Ishikawa (cell line): ENCODE data around the gene AGAP3.

Source experiments
- CEBPB ChIP-seq: IDR thresholded peaks from 2 replicates; pipeline ENCODE4 v1.6.1; 2012
- CREB1 ChIP-seq: IDR thresholded peaks from 2 replicates; pipeline ENCODE4 v1.6.1; 2012; ENCODE audit warnings: low read depth
- EGR1 ChIP-seq: IDR thresholded peaks from 2 replicates; pipeline ENCODE4 v1.6.1; 2012
- EP300 ChIP-seq: IDR thresholded peaks from 2 replicates; pipeline ENCODE4 v1.6.1; 2012; ENCODE audit warnings: borderline replicate concordance
- FOXM1 ChIP-seq: IDR thresholded peaks from 2 replicates; pipeline ENCODE4 v1.6.1; 2012; ENCODE audit warnings: low read depth, borderline replicate concordance
- NFIC ChIP-seq: IDR thresholded peaks from 2 replicates; pipeline ENCODE4 v1.6.1; 2012
- RAD21 ChIP-seq: IDR thresholded peaks from 2 replicates; pipeline ENCODE4 v1.6.1; 2012; ENCODE audit warnings: low read depth
- TAF1 ChIP-seq: IDR thresholded peaks from 2 replicates; pipeline ENCODE4 v1.6.1; 2012; ENCODE audit warnings: low read depth, mild to moderate bottlenecking
- TCF12 ChIP-seq: IDR thresholded peaks from 2 replicates; pipeline ENCODE4 v1.6.1; 2012; ENCODE audit warnings: low read depth
- TEAD4 ChIP-seq: IDR thresholded peaks from 2 replicates; pipeline ENCODE4 v1.6.1; 2012
- YY1 ChIP-seq: IDR thresholded peaks from 2 replicates; pipeline ENCODE4 v1.6.1; 2012; ENCODE audit warnings: low read depth
- ZBTB7A ChIP-seq: IDR thresholded peaks from 2 replicates; pipeline ENCODE4 v1.6.1; 2012; ENCODE audit warnings: low read depth
- TF ChIP-seq, protein P1 (sequence below): IDR thresholded peaks from 2 replicates; pipeline ENCODE4 v1.6.1; 2012
- TF ChIP-seq, protein P2 (sequence below): IDR thresholded peaks from 2 replicates; pipeline ENCODE4 v1.6.1; 2012
- TF ChIP-seq, protein P3 (sequence below): IDR thresholded peaks from 2 replicates; pipeline ENCODE4 v1.6.1; 2012; ENCODE audit warnings: low read depth, mild to moderate bottlenecking

AGAP3 gene

DNA sequence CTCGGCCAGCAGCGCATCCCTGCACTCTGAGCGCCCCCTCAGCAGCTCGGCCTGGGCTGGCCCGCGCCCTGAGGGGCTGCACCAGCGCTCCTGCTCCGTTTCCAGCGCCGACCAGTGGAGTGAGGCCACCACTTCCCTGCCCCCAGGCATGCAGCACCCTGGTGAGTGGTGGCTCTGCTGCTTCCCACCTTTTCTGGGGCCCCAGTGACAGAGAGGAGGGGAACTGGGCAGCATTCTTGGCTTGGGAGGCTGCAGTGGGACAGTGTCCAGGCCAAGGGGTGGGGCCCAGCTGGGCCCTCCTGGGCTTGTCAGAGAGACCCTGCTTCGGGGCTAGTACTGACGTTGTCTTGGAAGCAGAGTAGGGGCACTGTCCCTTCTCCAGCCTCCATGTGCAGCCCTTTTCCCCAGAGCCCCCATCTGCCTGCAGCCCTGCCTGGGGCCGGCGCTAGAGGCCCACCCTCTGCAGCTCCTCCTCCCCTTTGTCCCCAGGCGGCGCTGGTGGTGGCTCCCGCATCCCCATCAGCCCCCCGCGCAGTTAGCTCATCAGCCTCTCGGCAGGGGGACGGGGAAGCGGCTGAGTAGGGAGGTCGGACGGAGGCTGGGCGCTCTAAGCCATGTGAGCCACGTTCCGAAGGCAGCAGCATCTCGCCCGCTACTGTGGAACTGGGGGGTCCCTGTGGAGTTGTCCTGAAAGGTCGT lies 52.0 kb downstream of the AGAP3 start:
- TF ChIP-seq RAD21 (no peak), FOXM1 (no peak), EGR1 (no peak), NFIC (no peak), CEBPB (no peak), EP300 (no peak), TCF12 (no peak), CREB1 (no peak), YY1 (no peak), TEAD4 (no peak), TAF1 (no peak)
- TF ChIP-seq, protein P1, sequence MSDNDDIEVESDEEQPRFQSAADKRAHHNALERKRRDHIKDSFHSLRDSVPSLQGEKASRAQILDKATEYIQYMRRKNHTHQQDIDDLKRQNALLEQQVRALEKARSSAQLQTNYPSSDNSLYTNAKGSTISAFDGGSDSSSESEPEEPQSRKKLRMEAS = no peak
- TF ChIP-seq, protein P2, sequence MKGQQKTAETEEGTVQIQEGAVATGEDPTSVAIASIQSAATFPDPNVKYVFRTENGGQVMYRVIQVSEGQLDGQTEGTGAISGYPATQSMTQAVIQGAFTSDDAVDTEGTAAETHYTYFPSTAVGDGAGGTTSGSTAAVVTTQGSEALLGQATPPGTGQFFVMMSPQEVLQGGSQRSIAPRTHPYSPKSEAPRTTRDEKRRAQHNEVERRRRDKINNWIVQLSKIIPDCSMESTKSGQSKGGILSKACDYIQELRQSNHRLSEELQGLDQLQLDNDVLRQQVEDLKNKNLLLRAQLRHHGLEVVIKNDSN = no peak

DNA sequence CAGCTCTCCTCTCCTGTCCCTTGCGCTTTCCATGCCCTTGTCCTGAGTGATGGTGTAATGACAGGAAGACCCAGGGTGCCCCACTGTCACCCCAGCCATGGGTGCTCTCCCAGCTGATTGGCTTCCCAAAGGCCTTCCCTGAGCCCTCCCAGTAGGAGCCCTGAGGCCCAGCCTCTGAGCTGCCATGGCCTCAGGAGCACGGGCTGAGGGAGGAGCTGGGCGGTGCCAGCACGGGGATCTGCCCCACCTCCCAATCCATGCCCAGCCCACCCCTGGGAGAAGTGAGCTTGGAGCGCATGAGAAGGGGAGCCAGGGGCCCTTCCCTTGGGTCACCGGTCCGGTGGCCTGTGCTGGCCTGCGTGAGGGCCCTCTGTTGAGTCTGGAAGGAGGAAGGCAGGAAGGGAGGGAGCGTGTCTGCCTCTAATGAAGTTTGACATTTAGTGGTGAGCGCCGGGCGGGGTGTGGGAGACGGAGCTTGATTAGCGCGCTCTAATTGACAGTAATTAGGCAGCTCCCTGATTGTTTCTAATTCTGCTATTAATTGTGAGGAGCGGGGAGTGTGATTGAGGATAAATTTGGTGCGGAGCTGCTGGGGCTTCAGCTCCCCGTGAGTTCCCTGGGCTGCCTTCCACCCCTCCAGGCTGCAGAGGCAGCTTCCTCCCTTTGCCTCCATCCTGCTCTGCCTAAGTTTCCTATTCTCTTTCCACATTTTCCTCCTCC lies 53.0 kb downstream of the AGAP3 start:
- TF ChIP-seq, protein P2 = no peak
- TF ChIP-seq CREB1 (no peak), RAD21 (no peak), TCF12 (no peak), YY1 (no peak), EP300 (no peak), EGR1 (no peak)
- TF ChIP-seq, protein P3, sequence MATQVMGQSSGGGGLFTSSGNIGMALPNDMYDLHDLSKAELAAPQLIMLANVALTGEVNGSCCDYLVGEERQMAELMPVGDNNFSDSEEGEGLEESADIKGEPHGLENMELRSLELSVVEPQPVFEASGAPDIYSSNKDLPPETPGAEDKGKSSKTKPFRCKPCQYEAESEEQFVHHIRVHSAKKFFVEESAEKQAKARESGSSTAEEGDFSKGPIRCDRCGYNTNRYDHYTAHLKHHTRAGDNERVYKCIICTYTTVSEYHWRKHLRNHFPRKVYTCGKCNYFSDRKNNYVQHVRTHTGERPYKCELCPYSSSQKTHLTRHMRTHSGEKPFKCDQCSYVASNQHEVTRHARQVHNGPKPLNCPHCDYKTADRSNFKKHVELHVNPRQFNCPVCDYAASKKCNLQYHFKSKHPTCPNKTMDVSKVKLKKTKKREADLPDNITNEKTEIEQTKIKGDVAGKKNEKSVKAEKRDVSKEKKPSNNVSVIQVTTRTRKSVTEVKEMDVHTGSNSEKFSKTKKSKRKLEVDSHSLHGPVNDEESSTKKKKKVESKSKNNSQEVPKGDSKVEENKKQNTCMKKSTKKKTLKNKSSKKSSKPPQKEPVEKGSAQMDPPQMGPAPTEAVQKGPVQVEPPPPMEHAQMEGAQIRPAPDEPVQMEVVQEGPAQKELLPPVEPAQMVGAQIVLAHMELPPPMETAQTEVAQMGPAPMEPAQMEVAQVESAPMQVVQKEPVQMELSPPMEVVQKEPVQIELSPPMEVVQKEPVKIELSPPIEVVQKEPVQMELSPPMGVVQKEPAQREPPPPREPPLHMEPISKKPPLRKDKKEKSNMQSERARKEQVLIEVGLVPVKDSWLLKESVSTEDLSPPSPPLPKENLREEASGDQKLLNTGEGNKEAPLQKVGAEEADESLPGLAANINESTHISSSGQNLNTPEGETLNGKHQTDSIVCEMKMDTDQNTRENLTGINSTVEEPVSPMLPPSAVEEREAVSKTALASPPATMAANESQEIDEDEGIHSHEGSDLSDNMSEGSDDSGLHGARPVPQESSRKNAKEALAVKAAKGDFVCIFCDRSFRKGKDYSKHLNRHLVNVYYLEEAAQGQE = no peak
- TF ChIP-seq, protein P1 = no peak

DNA sequence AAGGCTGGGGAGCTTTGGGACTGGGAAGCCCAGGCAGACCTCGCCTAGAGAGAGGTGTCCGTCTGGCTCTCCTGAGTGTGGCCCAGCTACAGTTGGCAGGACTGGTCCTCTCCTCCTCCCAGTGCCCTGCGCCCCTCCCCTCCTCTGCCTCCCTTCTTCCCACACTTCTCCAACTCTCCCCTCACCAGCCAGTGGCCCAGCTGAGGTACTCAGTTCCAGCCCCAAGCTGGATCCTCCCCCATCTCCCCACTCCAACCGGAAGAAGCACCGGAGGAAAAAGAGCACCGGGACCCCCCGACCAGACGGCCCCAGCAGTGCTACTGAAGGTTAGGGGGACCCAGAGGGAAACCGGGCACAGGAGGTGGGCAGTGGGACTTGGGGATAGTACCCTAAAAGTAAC lies 53.5 kb downstream of the AGAP3 start:
- no peak for TF ChIP-seq CEBPB
- TF ChIP-seq TAF1 = no peak
- no peak for TF ChIP-seq FOXM1
- TF ChIP-seq TEAD4 = no peak
- TF ChIP-seq, protein P1 = no peak
- TF ChIP-seq YY1 = no peak
- no peak for TF ChIP-seq ZBTB7A
- TF ChIP-seq, protein P3 = no peak
- TF ChIP-seq EP300 = no peak
- TF ChIP-seq EGR1 = no peak
- no peak for TF ChIP-seq NFIC
- no peak for TF ChIP-seq RAD21
- no peak for TF ChIP-seq TCF12
- TF ChIP-seq, protein P2 = no peak
- no peak for TF ChIP-seq CREB1

DNA sequence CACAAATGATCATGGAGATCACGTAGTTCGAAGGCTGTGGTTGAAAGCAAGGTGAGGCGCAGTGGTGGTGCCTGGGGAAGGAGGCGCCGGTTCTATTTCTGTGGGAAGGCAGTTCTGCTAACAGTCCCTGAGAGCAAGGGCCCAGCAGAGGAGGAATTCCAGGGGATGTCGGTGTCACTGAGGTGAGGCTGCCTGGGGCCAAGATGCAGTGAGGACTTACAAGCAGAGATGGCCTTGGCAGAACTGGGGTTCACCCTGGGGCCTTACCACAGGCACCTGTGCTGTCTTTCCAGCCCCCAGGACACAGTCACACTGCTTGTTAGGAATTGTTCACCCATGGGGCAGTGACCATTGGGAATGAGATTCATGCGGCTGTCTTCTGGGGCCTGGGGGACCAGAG lies 54.6 kb downstream of the AGAP3 start:
- no peak for TF ChIP-seq TAF1
- no peak for TF ChIP-seq TCF12
- no peak for TF ChIP-seq RAD21
- TF ChIP-seq, protein P2 = no peak
- TF ChIP-seq FOXM1 = no peak
- TF ChIP-seq EGR1 = no peak
- TF ChIP-seq YY1 = no peak
- TF ChIP-seq ZBTB7A = no peak
- TF ChIP-seq NFIC = no peak
- no peak for TF ChIP-seq EP300
- no peak for TF ChIP-seq TEAD4
- TF ChIP-seq, protein P3 = no peak
- no peak for TF ChIP-seq CREB1
- TF ChIP-seq CEBPB = no peak
- TF ChIP-seq, protein P1 = no peak
